CD4-positive, alpha-beta T cell treated with Interleukin-1 beta for 1 hour (primary cell): ENCODE results near the gene CABLES2.

Experiments
- DNase-seq, 2 donors: peaks; one replicate each; pipeline ENCODE4 v3.0.0-alpha.2; 2020 to 2022

The CABLES2 gene

GRCh38 chr20:62344782-62345181 is 62.3 kb downstream of the CABLES2 start:
- DNase-seq: no peak

- DNase-seq: no peak
Measured at GRCh38 chr20:62344092-62344491, 63.0 kb downstream of the CABLES2 start.

- DNase-seq: no peak
Measured at GRCh38 chr20:62342910-62343309, 64.2 kb downstream of the CABLES2 start.

GRCh38 chr20:62339647-62340062 is 67.4 kb downstream of the CABLES2 start:
- DNase-seq: peak in 1 of 2 donors; percentile 38
